ENCODE results near the gene SLC5A11. TPM values are rescaled to one million over a fixed set of nuclear protein-coding genes. Genes with fewer than 3 reads are reported as not detected.

The SLC5A11 gene
- total and polyA plus RNA-seq, 2 of the 13 experiments (the other 11 are each of a cell fraction or from before 2014, with no cell fraction given): 1.2 to 3.3 TPM

DNA sequence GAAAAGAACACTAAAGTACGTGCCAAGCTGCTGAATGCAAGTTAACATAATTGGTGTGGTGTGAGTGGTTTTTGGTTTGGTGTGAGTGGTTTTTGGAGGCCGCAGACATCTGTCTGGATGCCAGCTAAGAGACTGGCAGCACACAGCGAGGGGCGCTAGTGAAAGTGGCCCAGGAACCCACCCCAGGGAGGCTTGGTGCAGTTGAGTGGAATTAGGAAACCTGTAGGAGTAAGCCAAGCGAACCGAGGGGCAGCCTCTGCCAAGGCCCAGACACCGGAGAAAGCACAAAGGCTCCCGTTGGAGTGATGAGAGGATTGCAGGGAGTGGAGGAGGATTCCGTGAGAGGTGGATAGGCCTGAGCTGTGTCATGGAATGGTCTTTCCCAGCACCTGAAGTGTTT is 24.6 kb upstream of the SLC5A11 start:
- intact Hi-C loops (cut with micrococcal nuclease; ENCODE audit: unreplicated experiment) (no loop called here), in situ Hi-C loops (cut with HindIII; ENCODE audit: extremely low pct_ligation_motif_present, low pct_unique_long_range_greater_than_20kb) (no loop called here)
- H3K27ac ChIP-seq (ENCODE audit: extremely low read length, insufficient read depth, low read length): no peak overlapping the region
- no peak overlapping the region for H3K4me2 ChIP-seq (ENCODE audit: low read depth, low read length)
- peaks cover 51 to 88% of the 10 kb centered on the region in 2 experiments for H3K36me3 ChIP-seq (replicated peaks in 1 of 2; ENCODE audit: control insufficient read depth in 1 of 2, insufficient read depth in 2 of 2, low read length in 2 of 2)
- H3K9me3 ChIP-seq (ENCODE audit: low read length): no peaks in the 10 kb centered on the region
- no peak for ATAC-seq
- no peak overlapping the region for H3K4me3 ChIP-seq (replicated peaks in 1 of 3; ENCODE audit: insufficient read depth in 1 of 3, low read depth in 2 of 3, low read length in 3 of 3)
- no peak overlapping the region for H2AFZ ChIP-seq (ENCODE audit: low read length)
- no TSS peak for BruUV-seq (replicated peaks)
- H4K20me1 ChIP-seq (ENCODE audit: insufficient read depth, low read length): no peaks in the 10 kb centered on the region
- no peaks in the 10 kb centered on the region for H3K79me2 ChIP-seq (ENCODE audit: insufficient read depth, low read length)
- TF ChIP-seq FUBP1 (CRISPR knock-in tag; IDR thresholded peaks at IDR 0.05; ENCODE audit: borderline replicate concordance) (no peak), RBM22 (optimal IDR thresholded peaks at IDR 0.05; ENCODE audit: low read length) (peak; percentile 20)
- TF ChIP-seq, protein P1, sequence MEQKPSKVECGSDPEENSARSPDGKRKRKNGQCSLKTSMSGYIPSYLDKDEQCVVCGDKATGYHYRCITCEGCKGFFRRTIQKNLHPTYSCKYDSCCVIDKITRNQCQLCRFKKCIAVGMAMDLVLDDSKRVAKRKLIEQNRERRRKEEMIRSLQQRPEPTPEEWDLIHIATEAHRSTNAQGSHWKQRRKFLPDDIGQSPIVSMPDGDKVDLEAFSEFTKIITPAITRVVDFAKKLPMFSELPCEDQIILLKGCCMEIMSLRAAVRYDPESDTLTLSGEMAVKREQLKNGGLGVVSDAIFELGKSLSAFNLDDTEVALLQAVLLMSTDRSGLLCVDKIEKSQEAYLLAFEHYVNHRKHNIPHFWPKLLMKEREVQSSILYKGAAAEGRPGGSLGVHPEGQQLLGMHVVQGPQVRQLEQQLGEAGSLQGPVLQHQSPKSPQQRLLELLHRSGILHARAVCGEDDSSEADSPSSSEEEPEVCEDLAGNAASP (CRISPR knock-in tag; IDR thresholded peaks at IDR 0.05; ENCODE audit: borderline replicate concordance): no peak
- TF ChIP-seq, protein P2, sequence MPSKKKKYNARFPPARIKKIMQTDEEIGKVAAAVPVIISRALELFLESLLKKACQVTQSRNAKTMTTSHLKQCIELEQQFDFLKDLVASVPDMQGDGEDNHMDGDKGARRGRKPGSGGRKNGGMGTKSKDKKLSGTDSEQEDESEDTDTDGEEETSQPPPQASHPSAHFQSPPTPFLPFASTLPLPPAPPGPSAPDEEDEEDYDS (CRISPR knock-in tag; IDR thresholded peaks at IDR 0.05): no peak
- WGBS (ENCODE audit: low lambda C conversion rate): 89% methylated on average over 9 of the region's 9 CpGs
- POLR2A ChIA-PET: no interaction called here
- no peaks in the 10 kb centered on the region for H3K27me3 ChIP-seq (ENCODE audit: control insufficient read depth in 1 of 2, insufficient read depth in 2 of 2, low read length in 2 of 2)
- CTCF ChIA-PET (ENCODE audit: low intra/inter-chr PET ratio, low total read pairs): no interaction called here
- no peak for FAIRE-seq
- H3K4me1 ChIP-seq (ENCODE audit: insufficient read depth, low read length): peaks cover 9% of the 10 kb centered on the region; the same call in 1 of the 2 replicates
- DNase-seq (ENCODE audit: low spot score): no peak
- no peak overlapping the region for H3K9ac ChIP-seq (ENCODE audit: insufficient read depth, low read depth, low read length)

Data from HepG2 (cell line).